Hepatocyte (in vitro differentiated cells): ENCODE results near the gene ZC3H13.

Experiments
- CTCF ChIP-seq: fragments of 200-600 bp; sonication (generic); IDR thresholded peaks from 2 replicates; pipeline ENCODE4 v1.5.1; 2016; ENCODE audit warnings: antibody characterized with exemption, mild to moderate bottlenecking; ENCODE audit not compliant: poor library complexity
- EZH2 ChIP-seq: fragments of 200-600 bp; sonication (generic); IDR thresholded peaks from 2 replicates; pipeline ENCODE4 v1.6.1; 2016; ENCODE audit warnings: antibody characterized with exemption, mild to moderate bottlenecking, borderline replicate concordance
- EZH2phosphoT487 ChIP-seq: fragments of 200-600 bp; sonication (generic); IDR thresholded peaks from one replicate; pipeline ENCODE4 v1.6.1; 2018; ENCODE audit warnings: antibody characterized with exemption, mild to moderate bottlenecking, low read depth, moderate library complexity; ENCODE audit not compliant: unreplicated experiment, severe bottlenecking

- no peak for TF ChIP-seq CTCF
- no peak for TF ChIP-seq EZH2
- TF ChIP-seq EZH2phosphoT487, result no peak
Measured at GRCh38 chr13:46006688-46007452, 45.7 kb downstream of the ZC3H13 start.
